Stimulated activated CD8-positive, alpha-beta memory T cell treated with anti-CD3 and anti-CD28 coated beads, Interleukin-4, amount 100 ng/mL, for 48 hours (primary cell): ENCODE results near the gene FKBP8.

Experiments
- DNase-seq: peaks from one replicate; pipeline ENCODE4 v3.0.0-alpha.2; 2020

Gene FKBP8

GRCh38 chr19:18501351-18501750, 42.0 kb downstream of the FKBP8 start:
- no peak for DNase-seq

DNA sequence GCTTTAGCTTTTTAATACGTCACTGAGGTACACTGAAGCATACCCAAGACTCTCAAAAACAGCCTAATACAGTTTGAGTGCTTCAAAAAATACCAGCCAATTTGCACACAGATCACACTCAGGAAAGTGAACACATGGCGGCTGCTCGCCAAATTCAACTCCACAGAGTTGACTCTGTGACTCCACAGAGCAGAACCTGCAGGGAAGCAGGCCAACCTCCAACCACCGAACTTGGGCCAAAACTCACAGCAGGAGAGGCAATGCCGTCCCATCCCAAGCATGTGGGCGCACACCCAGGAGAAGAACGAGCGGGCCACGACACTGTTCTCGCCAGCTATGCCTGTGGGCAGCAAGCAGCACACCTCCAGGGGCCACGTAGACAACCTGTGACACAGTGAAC, 42.6 kb downstream of the FKBP8 start:
- no peak for DNase-seq

- DNase-seq: no peak
Measured at GRCh38 chr19:18500376-18500775, 43.0 kb downstream of the FKBP8 start.

DNA sequence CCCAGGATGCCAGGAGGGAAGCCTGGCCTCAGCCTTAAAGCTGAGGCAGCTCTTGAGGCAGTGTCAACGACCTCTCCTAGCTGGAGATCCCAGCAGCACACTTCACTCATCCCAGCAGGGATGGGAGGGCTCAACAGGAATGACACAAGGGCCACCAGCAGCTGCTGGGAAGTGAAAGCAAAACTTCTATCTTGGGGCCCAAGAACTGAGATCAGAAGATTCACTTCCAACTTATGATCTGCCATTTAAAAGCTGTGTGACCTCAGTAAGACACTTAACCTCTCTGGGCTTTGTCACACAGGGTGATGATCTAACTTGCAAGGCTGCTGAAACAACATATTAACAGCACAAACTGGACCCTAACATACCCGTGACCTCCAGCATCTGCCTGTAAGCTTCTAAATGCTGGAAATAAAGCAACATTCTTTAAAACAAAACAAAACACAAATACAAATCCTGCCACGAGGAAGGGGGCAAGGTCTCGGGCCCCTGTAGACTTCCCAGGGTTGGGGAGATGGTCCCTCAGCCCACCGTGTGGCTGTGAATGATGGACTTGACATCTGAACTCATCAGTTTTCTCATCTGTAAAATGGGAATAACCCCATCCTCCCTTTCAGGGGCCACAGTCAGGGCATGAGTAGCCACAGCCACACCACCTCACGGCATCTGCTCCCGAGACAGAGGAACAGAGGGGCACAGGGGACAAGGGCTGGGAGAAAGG, 44.2 kb downstream of the FKBP8 start:
- no peak for DNase-seq

DNA sequence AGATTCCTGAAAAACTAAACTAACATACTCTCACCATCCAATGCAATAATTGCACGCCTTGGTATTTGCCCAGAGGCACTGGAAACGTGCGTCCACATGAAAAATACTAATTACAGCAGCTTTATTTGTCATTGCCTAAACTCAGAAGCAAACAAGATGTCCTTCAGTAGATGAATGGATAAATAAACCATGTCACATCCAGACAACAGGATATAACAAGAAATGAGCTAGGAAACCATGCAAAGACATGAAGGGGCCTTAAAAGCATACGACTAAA, 46.5 kb downstream of the FKBP8 start:
- DNase-seq: no peak

GRCh38 chr19:18496167-18496979, 47.0 kb downstream of the FKBP8 start:
- peak; percentile 69 for DNase-seq

- DNase-seq: no peak
Measured at GRCh38 chr19:18495204-18495911, 48.0 kb downstream of the FKBP8 start.

- no peak for DNase-seq
Measured at GRCh38 chr19:18494267-18494607, 49.1 kb downstream of the FKBP8 start.

GRCh38 chr19:18493440-18494266, 49.7 kb downstream of the FKBP8 start:
- DNase-seq: no peak

DNA sequence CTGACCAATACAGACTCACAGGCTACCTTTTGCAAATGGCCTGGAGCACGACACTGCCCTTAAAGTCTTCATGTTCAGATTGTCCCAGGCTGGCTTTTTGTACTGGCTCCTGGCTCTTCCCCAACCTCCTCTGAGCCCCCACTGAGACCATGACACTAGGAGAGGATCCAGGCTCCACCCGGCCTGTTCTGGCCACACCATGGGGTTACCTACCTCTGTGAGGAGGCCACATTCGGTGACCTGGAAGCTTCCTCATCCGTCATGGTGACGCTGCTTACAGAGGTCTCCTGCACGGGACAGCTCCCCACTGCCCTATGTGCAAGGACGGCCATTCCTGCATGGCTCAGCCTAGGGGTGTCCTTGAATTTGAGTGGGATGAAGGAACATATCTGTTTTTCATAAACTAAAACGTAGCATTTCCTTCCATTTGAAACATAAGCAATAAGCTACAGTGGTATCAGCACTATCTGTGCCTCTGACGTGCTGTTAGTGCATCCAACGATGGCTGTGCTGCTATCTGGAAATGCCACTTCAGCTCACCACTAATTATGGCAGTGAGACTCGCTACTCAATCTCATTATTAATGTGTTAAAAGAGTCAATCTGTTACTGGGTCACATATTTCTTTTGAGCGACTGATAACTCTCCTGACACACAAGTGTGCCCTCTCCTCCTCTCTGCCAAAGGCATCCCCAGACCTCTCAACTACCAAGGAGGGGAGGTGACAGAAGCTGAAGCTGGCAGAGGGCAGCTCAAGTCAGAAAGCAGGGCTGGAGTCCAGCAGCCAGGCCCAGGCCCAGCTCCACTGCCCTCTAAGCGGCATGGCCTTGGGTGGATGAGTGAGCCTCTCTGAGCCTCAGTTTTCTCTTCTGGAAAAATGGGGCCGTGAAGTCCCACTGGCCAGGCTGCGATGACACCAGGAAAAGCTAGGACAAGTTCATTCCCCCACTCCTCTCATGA, 51.1 kb downstream of the FKBP8 start:
- no peak for DNase-seq

- DNase-seq: no peak
Measured at GRCh38 chr19:18490728-18491127, 52.6 kb downstream of the FKBP8 start.

DNA sequence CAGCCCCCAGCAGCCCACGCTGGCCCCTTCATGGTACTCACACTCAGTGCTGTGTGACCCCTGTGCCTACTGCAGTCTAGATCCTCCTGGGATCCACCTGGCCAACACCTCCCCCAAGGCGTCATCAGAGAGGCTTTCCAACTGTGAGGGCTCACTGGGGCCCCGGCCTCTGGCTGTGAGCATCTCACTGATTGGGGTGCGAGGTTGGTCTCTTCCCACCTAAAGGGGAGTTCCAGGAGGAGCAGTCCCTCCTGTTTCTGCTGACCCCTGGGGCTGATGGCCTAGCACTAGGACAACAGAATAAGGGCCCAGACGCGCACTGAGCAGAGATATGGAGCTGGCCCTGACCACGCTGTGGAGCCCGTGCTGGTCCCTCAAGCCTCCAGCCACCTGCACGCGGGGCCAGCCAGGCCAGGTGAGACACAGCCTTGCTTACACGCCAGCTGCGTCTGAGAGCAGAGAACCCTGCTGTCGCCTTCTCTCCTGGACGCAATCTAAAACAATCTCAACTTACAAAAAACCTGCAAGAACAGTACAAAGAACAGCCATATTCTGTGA, 53.7 kb downstream of the FKBP8 start:
- no peak for DNase-seq

DNA sequence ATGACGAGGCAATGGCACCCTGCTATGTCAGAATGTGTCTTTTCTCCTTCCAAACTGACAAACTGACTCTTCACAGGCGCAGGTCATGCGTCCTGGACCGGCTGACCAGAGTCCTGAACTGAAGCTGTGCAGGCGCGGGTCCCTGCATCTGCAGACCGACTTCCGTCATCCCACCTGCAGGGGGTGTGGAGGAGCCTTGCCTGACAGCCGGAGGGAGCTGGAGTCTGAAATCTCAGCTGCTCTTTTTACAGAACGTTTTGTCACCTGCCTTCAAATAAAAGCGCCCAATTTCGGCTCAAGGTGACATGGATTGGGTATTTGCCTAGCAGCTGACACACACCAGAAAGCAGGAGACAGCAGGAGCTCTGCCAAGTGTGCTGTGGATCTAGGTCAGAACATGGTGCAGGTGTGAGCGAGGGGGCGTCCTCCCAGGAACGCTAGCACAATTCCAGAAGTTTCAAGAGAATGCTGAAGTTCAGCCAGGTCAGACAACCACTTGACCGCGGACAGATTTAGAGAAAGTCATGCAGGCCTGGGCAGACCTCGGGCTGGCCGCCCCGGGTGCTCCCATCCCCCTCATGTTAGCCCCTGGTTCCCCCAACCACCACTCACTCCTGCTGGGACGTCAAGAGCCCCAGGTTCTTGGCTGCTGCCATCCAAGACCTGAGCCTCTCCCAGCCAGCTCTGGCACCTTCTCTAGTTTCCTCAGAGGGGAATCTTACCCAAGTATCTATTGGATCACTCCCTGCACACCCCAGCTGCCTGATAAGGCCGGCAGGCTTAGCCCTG, 54.3 kb downstream of the FKBP8 start:
- no peak for DNase-seq

DNA sequence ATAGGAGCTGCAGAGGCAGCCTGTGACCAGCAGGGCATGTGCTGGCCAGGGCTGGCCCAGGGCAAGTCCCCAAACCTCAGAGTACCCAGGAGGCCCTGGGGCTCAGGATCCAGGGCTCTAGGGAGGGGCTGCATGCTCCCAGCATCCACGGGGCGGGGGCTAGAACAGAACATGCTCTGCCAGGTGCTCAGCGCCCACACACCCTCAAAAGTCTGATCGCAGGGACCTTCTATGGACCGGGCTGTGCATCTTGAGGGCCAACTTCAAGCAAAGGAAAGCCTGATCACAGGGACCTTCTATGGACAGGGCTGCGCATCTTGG, 55.0 kb downstream of the FKBP8 start:
- no peak for DNase-seq

GRCh38 chr19:18487576-18488402, 55.6 kb downstream of the FKBP8 start:
- DNase-seq: no peak

DNA sequence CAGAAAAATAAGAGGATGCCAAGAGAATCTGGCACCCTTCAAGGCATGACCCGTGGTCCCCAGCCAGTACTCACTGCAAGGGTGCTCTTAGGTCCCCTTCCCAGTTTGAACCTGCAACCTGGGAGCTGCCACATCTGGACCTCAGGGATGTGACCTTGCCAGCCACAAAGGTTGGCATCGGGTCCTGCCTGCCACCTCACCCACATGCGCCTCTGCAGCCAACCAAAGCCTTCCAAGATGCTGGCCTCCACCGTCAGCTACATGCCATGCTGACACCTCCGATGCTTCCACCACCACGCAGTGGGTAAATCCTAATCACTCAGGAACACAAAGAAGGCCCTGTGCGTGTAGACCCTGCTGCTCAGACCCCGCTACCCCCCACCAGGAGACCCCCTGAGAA, 56.6 kb downstream of the FKBP8 start:
- no peak for DNase-seq

- no peak for DNase-seq
Measured at GRCh38 chr19:18484992-18485391, 58.4 kb downstream of the FKBP8 start.

- DNase-seq: no peak
Measured at GRCh38 chr19:18483119-18483890, 60.1 kb downstream of the FKBP8 start.
